ENCODE data around the gene DOCK7. TPM values are rescaled to one million over a fixed set of nuclear protein-coding genes. Genes with fewer than 3 reads are reported as not detected.
A peak's percentile ranks its signal among the peaks of the same experiment; 100 is the strongest.
"Not testable (repeated sequence)": the region's sequence is repeated elsewhere in the genome, so short reads cannot be mapped to it uniquely, and the experiment has no call there.

DOCK7 gene
- total and polyA plus RNA-seq, 2 of the 8 experiments (the other 6 are each of a cell fraction or from before 2014, with no cell fraction given): 10.2 to 33.7 TPM

- H3K23ac ChIP-seq (ENCODE audit: insufficient read length); H4K8ac ChIP-seq (ENCODE audit: extremely low read depth, insufficient read depth, low read length); H2BK12ac ChIP-seq (ENCODE audit: low read depth, low read length); FAIRE-seq; H3K27ac ChIP-seq (ENCODE audit: low read depth, low read length); H2BK5ac ChIP-seq (ENCODE audit: low read depth, low read length); H2AFZ ChIP-seq (ENCODE audit: low read length); H4K20me1 ChIP-seq (replicated peaks in 1 of 2; ENCODE audit: control insufficient read depth in 1 of 2, insufficient read depth in 2 of 2, low read length in 2 of 2); H2BK120ac ChIP-seq (replicated peaks; ENCODE audit: low read depth, low read length); H3K4me1 ChIP-seq (replicated peaks in 1 of 4; ENCODE audit: control insufficient read depth in 3 of 4, insufficient read depth in 4 of 4, low read length in 3 of 4); H2BK15ac ChIP-seq (ENCODE audit: low read length); H3K4me2 ChIP-seq (ENCODE audit: insufficient read depth in 1 of 2, low read depth in 2 of 2, low read length in 2 of 2); H3K27me3 ChIP-seq (replicated peaks in 1 of 4; ENCODE audit: control insufficient read depth in 3 of 4, extremely low read depth in 1 of 4, insufficient read depth in 3 of 4, low read length in 3 of 4); H2AK5ac ChIP-seq (ENCODE audit: low read depth, low read length); H4K5ac ChIP-seq (ENCODE audit: insufficient read length, low read depth, low read length); H4K91ac ChIP-seq (replicated peaks; ENCODE audit: insufficient read length, low read length); H3K9ac ChIP-seq (replicated peaks in 1 of 4; ENCODE audit: extremely low read depth in 1 of 4, low read depth in 3 of 4, low read length in 3 of 4); H3K18ac ChIP-seq (ENCODE audit: extremely low read depth, low read length); DNase-seq (ENCODE audit: low read depth in 1 of 2, low spot score in 2 of 2); H3K4ac ChIP-seq (replicated peaks; ENCODE audit: insufficient read length, low read depth, low read length); H3K79me1 ChIP-seq (ENCODE audit: low read depth, low read length); H3K4me3 ChIP-seq (ENCODE audit: extremely low read depth in 1 of 4, insufficient read depth in 2 of 4, low read depth in 3 of 4, low read length in 4 of 4); H3K14ac ChIP-seq (ENCODE audit: insufficient read length); H3K56ac ChIP-seq (replicated peaks; ENCODE audit: insufficient read length, low read depth, low read length); H3K36me3 ChIP-seq (ENCODE audit: control insufficient read depth in 2 of 4, insufficient read depth in 4 of 4, low read length in 3 of 4); H2BK20ac ChIP-seq (ENCODE audit: low read length); H3K9me3 ChIP-seq (ENCODE audit: insufficient read depth in 2 of 2, low read depth in 1 of 2, low read length in 1 of 2); POLR2A ChIA-PET (ENCODE audit: partially characterized antibody); H3K23me2 ChIP-seq (ENCODE audit: low read depth, low read length): not testable (repeated sequence)
- TF ChIP-seq KDM1A (IDR thresholded peaks at IDR 0.05; ENCODE audit: borderline replicate concordance, low read length): 0 out of 2 replicates have a peak, but pooled peaks have one; percentile 44
- CTCF ChIA-PET (ENCODE audit: partially characterized antibody): interaction anchor here (0.6 kb wide), 1 partner anchor 585 kb away, joined by 3 read pairs; no protein-coding TSS in a partner anchor
- WGBS, 2 experiments (ENCODE audit: extremely low coverage in 1 of 2, insufficient coverage in 1 of 2, insufficient read length in 1 of 2, insufficient replicate concordance in 2 of 2, low coverage in 1 of 2, low lambda C conversion rate in 2 of 2, missing lambda C conversion rate in 1 of 2): 91% methylated on average over 2 of the region's 2 CpGs; no CpG with 5 or more reads in 1 of the 2 experiments
- peaks cover 0 to 71% of the 10 kb centered on the region in 2 experiments; a peak in 2 of 4 replicates for H3K79me2 ChIP-seq (ENCODE audit: control insufficient read depth in 1 of 2, insufficient read depth in 2 of 2, low read length in 2 of 2)
Observed at GRCh38 chr1:62677822-62678221, 10.4 kb downstream of the DOCK7 start.

Measured in H1 (cell line).